ENCODE results near the gene TSPAN9.

DNA sequence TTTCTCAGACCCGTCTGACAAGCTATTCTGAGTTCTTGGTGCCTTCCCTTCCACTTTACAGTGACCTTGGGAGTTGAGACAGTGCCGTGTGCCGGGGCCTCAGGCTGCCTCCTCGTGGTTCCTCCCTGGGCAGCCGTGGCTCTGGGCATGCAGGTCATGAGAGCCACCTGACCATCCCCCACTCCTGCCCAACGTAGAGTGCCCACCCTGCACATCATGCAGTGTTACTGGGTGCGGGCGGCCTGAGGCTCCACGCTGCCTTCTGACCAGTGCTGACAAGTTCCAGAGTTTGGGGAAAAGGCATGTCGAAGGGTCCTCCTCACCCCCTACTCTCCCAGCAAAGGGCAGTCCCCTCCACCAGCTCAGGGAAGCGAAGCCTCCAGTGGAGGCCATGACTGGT is 190.5 kb downstream of the TSPAN9 start:
- TF ChIP-seq, protein P1, sequence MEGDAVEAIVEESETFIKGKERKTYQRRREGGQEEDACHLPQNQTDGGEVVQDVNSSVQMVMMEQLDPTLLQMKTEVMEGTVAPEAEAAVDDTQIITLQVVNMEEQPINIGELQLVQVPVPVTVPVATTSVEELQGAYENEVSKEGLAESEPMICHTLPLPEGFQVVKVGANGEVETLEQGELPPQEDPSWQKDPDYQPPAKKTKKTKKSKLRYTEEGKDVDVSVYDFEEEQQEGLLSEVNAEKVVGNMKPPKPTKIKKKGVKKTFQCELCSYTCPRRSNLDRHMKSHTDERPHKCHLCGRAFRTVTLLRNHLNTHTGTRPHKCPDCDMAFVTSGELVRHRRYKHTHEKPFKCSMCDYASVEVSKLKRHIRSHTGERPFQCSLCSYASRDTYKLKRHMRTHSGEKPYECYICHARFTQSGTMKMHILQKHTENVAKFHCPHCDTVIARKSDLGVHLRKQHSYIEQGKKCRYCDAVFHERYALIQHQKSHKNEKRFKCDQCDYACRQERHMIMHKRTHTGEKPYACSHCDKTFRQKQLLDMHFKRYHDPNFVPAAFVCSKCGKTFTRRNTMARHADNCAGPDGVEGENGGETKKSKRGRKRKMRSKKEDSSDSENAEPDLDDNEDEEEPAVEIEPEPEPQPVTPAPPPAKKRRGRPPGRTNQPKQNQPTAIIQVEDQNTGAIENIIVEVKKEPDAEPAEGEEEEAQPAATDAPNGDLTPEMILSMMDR (IDR thresholded peaks at IDR 0.05; ENCODE audit: insufficient read depth, low read length), result no peak
- no peak for TF ChIP-seq POLR2AphosphoS5 (IDR thresholded peaks at IDR 0.05; ENCODE audit: low read depth)
